GM21528 (cell line): Measurements from ENCODE around the gene SERPINA9.
"Not testable (repeated sequence)": the region's sequence is repeated elsewhere in the genome, so short reads cannot be mapped to it uniquely, and the experiment has no call there.

Experiments used
- ATAC-seq: cut with Tn5 transposase; IDR thresholded peaks from one replicate; pipeline ENCODE4 v1.9.1; 2021; ENCODE audit warnings: mild to moderate bottlenecking, moderate library complexity; ENCODE audit not compliant: unreplicated experiment, low FRiP score

Gene SERPINA9

DNA sequence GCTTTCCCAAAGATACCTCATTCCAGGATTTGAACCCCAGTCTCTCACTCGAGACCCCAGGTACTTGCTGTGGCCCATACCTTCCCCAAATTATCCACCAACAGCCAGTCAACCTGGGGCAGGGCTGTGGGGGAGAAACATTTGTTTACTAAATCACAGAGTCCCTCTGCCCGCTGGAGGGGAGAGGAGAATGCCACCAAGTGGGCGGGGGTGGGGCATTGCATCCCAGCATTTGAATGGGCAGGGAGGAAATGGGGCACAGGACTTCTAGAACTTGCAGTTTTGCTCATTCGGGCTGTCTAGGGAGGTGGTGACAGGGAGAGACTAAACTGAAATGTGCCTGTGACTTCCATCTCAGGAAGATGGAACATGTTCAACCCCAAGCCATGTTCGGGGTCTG, 10.9 kb upstream of the SERPINA9 start:
- ATAC-seq: no peak

DNA sequence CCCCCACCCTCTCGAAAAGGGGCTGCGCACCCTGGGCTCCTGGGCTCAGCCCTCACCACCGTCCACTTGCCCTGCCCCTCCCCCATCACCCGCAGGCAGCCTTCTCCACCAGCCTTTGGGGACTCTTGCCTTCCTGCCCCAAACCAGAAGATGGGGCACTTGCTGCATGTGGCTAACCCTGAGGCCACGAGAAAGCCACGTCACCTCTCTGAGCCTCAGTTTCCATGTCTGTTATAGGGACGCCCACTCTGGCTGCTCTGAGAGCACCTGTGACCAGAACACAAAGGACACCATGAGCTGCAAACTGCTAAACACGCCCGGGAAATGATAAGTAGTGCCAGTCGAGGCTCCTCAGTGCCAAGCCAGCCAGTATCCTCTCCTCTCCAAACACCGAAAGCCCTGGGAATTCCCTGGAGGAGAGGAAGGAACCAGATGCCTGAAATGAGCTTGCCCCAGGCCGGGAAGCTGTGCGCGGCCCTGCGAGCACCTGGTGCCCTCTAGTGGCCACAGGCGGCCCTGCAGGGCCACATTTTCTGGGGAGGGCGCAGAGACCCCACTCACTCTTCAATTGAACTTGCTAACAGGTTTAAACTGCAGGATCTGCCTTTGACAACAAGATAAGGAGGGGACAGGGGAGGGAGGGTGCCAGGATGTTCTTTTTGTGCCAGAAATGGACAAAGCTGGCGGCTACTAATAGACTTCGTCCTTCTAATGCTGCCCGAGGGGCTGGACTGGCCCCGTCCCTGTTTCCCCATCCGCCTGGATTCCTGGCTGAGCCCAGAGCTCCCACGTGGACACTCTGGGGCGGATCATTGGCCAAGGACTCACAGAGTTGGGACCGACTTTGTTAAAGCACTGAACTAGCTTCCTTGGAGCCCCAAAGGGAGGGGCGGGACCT, 10.2 kb upstream of the SERPINA9 start:
- no peak for ATAC-seq

DNA sequence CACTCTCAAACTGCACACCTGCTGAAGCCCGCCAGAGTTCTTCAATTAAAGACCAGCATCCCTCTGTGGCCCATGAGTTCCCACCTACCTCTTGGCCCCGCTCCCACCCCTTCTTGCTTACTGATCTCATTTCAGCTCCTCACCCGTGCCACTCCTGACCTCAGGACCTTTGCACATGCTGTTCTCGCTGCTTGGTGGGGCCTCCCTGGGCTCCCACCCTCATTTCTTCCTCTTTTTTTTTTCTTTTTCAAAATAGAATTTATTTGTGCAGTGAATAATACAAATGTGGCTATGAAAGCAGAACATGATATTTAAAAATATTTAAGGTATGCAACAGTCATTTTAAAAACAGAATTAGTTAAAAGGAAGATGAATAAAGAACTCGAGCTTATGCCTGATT, 8.5 kb upstream of the SERPINA9 start:
- no peak for ATAC-seq

DNA sequence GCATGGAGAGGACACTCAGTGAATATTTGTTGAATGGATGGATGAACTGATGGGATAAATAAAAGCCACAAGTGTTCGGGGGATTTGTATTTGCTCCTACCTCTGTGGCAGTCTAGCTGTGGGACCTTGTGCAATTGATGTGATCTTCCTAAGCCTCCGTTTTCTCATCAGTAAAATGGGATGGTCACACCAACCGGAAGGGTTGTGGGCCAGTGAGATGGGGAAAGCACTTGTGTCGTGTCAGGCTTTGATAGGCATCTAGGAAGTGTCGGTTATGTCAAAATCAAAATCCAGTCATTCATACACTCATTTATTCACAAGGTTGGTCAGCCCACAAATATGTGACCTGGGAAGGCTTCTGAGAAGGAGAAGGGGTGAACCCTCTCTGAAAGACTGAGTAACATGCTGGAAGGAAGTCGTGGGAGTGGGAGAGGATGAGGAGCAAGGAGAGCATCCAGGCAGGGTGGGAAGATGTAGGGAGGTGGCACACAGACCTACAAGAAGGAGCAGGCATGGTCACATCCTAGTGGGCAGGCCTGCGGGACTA, 7.8 kb upstream of the SERPINA9 start:
- no peak for ATAC-seq

- ATAC-seq: no peak
Observed at GRCh38 chr14:94483071-94483451, 7.1 kb upstream of the SERPINA9 start.

DNA sequence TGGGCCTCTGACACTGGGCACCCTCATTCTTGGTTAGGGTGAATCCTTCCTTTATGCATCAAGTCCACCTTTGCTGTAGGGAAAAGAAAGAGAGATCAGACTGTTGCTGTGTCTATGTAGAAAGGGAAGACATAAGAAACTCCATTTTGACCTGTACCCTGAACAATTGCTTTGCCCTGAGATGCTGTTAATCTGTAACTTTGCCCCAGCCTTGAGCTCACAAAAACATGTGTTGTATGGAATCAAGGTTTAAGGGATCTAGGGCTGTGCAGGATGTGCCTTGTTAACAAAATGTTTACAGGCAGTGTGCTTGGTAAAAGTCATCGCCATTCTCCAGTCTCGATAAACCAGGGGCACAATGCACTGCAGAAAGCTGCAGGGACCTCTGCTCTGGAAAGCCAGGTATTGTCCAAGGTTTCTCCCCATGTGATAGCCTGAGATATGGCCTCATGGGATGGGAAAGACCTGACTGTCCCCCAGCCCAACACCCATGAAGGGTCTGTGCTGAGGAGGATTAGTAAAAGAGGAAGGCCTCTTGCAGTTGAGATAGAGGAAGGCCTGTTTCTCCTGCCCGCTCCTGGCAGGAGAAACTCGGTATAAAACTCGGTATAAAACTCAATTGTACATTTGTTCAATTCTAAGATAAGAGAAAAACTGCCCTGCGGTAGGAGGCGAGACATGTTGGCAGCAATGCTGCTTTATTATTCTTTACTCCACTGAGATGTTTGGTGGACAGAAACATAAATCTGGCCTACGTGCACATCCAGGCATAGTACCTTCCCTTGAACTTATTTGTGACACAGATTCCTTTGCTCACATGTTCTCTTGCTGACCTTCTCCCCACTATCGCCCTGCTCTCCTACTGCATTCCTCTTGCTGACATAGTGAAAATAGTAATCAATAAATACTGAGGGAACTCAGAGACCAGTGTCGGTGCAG, 6.4 kb upstream of the SERPINA9 start:
- not testable (repeated sequence) for ATAC-seq

DNA sequence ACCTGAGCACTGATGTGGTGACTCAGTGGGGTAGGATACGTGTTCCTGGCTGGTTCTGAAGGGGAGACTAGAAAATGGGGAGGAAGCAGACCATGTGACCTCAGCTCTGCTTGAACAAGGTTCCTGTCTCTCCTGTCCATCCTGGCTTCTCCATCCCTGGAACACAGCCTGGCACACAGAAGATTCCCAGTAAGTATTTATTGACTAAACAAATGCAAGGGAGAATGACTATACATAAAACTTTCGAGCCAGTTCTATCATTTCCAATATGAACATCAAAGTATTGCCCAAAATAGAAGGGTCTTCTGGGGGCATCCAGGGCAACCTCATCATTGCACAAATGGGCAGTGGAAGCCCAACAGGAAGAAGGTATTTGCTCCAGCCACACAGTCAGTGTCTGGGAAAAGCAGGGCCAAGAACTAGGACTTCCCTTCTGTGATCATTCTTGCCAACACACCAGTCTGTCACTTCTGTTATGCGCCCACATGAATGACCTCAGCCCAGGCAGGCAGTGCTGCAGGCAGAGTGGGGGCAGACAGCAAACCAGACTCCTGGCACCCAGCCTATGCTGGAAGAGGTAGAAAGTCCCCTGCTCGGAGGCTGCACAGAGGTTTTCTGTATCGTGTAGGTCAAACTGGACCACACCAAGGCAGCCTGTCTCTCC, 5.6 kb upstream of the SERPINA9 start:
- no peak for ATAC-seq

DNA sequence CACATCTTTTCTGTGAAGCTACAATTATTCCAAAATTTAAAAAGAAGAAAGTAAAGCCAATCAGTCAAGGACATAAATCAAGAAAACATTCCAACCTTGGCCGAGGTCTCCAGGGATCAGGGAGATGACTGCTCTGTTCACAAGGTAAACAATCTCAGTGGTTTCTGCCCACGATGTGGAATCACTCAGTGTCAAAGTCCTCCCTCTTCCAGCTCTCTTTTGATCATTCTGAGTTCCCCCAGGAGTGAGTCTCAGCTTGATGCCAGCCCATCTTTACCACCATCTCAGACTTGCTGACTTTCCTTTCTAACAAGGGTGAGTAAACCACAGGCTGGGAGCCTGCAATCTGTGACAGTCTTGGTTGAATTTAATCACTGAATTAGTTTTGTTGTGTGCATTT, 4.8 kb upstream of the SERPINA9 start:
- no peak for ATAC-seq

GRCh38 chr14:94478420-94478819, 2.4 kb upstream of the SERPINA9 start:
- ATAC-seq: no peak

DNA sequence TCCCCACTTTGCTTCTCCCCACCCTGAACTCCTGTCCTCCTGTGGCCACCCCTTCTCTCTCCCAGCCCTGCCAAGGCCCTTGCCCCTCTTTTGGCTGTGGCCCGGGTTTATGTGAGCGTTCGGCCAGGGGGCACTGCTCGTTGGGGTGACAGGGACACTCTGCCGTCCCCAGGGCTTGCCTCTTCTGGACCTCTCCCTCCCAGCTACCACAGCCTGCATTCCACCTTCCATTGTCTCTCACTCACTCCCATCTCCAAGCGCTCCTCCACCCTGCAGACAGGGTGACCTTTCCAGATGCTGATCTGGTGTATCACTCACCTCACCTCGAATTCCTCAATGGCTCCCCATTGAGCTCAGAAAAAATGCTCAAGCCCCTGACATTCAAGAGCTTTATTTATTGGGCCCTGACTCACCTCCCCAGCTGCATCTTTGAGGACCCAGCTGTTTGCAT, 1.4 kb downstream of the SERPINA9 start:
- no peak for ATAC-seq

- ATAC-seq: no peak
Observed at GRCh38 chr14:94473666-94474410, 2.2 kb downstream of the SERPINA9 start.

DNA sequence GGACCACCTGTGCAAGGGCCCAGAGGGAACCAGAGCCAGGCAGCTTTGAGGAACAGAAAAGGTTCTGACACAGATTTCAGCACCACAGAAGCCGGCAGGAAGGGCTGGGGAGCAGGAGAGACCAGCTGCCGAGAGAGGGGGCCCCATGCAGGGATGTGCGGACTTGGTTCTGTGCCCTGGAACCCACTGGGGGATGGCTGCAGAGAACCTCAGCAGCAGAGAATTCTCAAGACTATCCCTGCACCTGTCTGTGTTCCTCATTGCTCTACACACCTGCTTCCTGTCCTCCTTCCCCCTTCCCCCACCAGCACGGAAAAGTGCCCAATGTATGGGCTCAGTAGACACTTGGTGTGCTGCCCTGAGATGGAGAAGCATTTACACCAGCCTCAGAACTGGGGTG, 3.2 kb downstream of the SERPINA9 start:
- ATAC-seq: no peak

DNA sequence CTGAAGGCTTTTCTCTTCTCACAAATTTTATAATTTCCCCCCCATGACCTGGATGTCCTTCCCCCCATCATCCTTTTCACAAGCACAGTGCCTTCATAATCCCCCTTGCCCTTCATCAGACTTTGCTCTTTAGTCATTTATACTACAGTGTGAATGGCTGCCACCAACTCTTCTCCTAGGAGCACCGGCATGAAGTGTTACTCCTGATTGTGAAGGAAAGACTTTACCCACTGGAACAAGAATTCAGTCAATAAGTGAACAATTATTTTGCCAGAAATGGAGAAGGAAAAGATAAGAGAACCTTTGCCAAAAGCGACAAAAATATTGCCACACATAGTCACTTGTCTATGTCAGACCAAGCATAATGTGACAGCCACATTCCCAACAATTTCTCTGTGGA, 5.0 kb downstream of the SERPINA9 start:
- ATAC-seq: no peak

- no peak for ATAC-seq
Observed at GRCh38 chr14:94470311-94470710, 5.7 kb downstream of the SERPINA9 start.

- no peak for ATAC-seq
Observed at GRCh38 chr14:94469261-94469660, 6.7 kb downstream of the SERPINA9 start.

DNA sequence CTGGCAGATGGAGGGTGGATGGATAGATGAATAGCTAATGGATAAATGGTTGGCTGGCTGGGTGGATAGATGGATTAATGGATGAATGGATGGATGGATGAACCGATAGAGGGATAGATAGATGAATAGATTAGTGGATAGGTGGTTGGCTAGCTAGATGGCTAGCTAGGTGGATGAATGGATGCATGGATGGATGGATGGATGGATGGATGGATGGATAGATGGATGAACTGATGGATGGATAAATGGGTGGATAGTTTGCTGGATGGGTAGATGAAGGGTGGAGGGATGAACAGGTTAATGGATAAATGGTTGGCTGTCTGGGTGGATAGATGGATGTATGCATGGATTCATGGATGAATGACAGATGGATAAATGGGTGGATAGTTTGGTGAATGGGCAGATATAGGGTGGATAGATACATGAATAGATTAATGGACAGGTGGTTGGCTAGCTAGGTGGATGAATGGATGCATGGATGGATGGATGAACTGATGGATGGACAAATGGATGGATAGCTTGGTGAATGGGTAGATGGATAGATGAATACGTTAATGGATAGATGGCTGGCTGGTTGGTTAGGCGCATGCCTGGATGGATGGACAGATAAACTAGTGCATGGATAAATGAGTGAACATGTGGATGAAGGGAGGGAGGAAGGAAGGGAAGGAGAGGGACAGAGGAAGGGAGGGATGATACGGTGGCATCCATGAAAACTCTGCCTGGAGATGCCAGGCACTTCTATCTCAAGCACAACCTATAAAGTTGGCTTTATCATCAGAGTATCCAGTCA, 8.1 kb downstream of the SERPINA9 start:
- no peak for ATAC-seq

DNA sequence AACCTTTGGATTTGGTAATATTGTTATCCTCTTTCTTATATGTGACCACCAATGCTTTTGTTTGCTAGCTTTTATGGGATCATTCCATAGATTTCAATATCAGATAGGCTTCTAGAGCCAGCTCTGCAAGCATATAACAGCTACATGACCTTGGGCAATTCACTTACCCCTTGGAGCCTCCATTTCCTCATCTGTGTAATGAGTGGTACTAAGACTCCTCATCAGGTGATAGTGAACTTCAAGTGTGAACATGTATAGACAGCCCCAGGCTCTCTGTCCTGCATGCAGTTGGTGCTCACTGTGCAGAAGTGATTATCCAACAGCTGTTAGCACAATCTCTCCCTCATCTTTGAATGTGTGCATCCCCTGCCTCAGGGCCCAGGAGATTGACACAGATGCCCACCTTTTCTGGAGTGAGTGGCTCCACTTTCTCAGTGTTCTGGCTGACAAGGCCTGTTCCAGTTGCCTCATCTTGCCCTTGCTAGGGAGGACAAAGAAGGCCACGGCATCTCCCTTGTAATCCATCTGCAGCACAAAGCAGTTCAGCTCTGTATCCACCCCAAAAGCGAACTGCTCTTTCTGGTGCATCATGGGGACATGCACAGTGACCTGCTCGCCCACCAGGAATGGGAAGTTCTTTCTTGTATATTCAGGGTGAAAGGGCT, 9.2 kb downstream of the SERPINA9 start:
- ATAC-seq: no peak

- no peak for ATAC-seq
Observed at GRCh38 chr14:94465042-94465441, 11.0 kb downstream of the SERPINA9 start.

GRCh38 chr14:94464290-94464689, 11.7 kb downstream of the SERPINA9 start:
- no peak for ATAC-seq
